Lower lobe of right lung (tissue), 2 donors: Measurements from ENCODE around the gene OR4K2. TPM values are rescaled to one million over a fixed set of nuclear protein-coding genes. Genes with fewer than 3 reads are reported as not detected.

Experiments
- ATAC-seq, 2 donors: fragments of 200-7000 bp; cut with Tn5 transposase; one replicate each; pipeline ENCODE4 v1.9.1; 2020 to 2022; ENCODE audit warnings: mild to moderate bottlenecking in 2 of 2, moderate library complexity in 2 of 2
- DNase-seq: peaks from one replicate; pipeline ENCODE4 v3.0.0-alpha.2; 2020
- H3K27ac ChIP-seq: fragments of 200-600 bp; one replicate; pipeline ENCODE4 v1.8.0; 2022
- H3K27me3 ChIP-seq: fragments of 200-600 bp; one replicate; pipeline ENCODE4 v1.8.0; 2022; ENCODE audit warnings: low read depth
- H3K36me3 ChIP-seq: fragments of 200-600 bp; one replicate; pipeline ENCODE4 v1.8.0; 2022; ENCODE audit warnings: mild to moderate bottlenecking
- H3K4me1 ChIP-seq: fragments of 200-600 bp; one replicate; pipeline ENCODE4 v1.8.0; 2022
- H3K4me3 ChIP-seq: fragments of 200-600 bp; one replicate; pipeline ENCODE4 v1.8.0; 2022; ENCODE audit warnings: mild to moderate bottlenecking
- H3K9me3 ChIP-seq: fragments of 200-600 bp; one replicate; pipeline ENCODE4 v1.8.0; 2022
- intact Hi-C: fragments of 100-400 bp; cut with DNase I; formaldehyde crosslinking; loops from one replicate; pipeline ENCODE4 v1.11.0; 2022
- total RNA-seq: library from RNA; stranded (reverse); fragmentation: NEBNext Ultra II Directional; extraction: Animal tissue kit (Norgen Biotek cat#: 25700); gene quantifications from one replicate; pipeline ENCODE4 v1.2.1, GENCODE V29; 2021
- TF ChIP-seq, protein P1 (sequence below): fragments of 200-600 bp; IDR thresholded peaks from one replicate; pipeline ENCODE4 v1.8.0; 2022; ENCODE audit warnings: antibody characterized with exemption, mild to moderate bottlenecking
- donor health status: DM: no; HTN: yes; CAD: no; lungs with severe emphysema.

Gene OR4K2
- total RNA-seq, 1 donor from 2014 or later = not detected

DNA sequence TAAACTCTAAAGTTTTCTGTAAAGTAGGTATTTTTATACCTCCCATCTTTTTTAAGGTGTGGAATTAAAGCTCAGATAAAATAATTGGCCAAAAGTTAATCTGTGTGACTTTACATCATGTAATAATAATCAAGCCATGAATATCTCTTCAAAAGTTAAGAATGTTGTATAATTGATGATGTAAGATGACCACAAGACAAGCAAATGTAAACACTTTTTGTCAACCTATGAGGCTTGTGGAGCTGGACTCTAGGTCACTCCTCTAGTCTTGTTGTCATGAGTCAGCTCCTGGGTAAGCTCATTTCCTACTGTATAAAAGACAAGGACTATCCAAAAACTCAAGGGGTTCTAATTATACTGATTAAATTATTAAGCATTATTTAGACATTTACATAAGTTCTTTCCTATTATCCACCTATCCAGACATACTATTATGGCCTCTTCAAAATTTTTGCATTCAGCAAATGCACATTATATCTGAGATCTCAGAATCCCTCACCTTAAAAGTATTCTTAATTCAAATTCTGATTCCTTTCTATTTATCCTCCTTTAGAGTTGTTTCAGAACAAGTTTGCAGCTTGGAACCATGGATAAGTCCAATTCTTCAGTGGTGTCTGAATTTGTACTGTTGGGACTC, 45.2 kb downstream of the OR4K2 start, which contains the start of gene OR4K5:
OR4K5 (plus strand) TSS at position 587 of the 637 bp plus-strand sequence; CDS start at position 587, 0 bp downstream.
- H3K4me3 ChIP-seq = no peak within 1 kb of the TSS
- ATAC-seq = peak in 1 of 2 donors; percentile 19
- H3K27me3 ChIP-seq = no peaks in the 10 kb centered on the region
- DNase-seq = no peak
- no peak within 1 kb of the TSS for H3K27ac ChIP-seq
- H3K4me1 ChIP-seq = no peaks in the 10 kb centered on the region
- H3K9me3 ChIP-seq = no peaks in the 10 kb centered on the region
- intact Hi-C loops = no loop called here
- TF ChIP-seq, protein P1, sequence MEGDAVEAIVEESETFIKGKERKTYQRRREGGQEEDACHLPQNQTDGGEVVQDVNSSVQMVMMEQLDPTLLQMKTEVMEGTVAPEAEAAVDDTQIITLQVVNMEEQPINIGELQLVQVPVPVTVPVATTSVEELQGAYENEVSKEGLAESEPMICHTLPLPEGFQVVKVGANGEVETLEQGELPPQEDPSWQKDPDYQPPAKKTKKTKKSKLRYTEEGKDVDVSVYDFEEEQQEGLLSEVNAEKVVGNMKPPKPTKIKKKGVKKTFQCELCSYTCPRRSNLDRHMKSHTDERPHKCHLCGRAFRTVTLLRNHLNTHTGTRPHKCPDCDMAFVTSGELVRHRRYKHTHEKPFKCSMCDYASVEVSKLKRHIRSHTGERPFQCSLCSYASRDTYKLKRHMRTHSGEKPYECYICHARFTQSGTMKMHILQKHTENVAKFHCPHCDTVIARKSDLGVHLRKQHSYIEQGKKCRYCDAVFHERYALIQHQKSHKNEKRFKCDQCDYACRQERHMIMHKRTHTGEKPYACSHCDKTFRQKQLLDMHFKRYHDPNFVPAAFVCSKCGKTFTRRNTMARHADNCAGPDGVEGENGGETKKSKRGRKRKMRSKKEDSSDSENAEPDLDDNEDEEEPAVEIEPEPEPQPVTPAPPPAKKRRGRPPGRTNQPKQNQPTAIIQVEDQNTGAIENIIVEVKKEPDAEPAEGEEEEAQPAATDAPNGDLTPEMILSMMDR = no peak
- no peaks in the 10 kb centered on the region for H3K36me3 ChIP-seq

DNA sequence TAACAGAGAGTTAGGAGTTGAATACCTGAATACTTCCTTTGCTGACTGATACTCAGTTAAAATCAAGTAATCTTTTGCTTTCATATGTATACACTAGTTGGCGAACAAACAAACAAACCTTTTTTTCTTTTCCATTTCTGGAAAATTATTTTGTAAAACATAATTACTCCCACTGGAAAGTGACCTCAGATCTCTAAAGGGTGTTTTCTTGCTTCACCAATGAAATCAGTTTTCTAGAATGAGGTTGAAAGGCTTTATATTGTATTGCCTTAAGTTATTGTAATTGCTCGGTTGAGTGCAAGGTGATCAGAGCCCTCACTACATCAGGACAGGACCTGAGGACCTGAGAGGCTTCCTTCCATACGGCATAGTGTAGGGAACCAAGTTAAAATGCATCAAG, 55.7 kb downstream of the OR4K2 start, which contains the start of gene OR4K1:
OR4K1 (plus strand) TSS at position 301 of the 400 bp plus-strand sequence. CDS start 4,750 bp downstream, outside the sequence.
- no peak for DNase-seq
- H3K27me3 ChIP-seq = no peaks in the 10 kb centered on the region
- H3K27ac ChIP-seq = no peak within 1 kb of the TSS
- ATAC-seq = no peak
- intact Hi-C loops = no loop called here
- TF ChIP-seq, protein P1 = no peak
- H3K9me3 ChIP-seq = no peaks in the 10 kb centered on the region
- no peak within 1 kb of the TSS for H3K4me3 ChIP-seq
- no peaks in the 10 kb centered on the region for H3K4me1 ChIP-seq
- no peaks in the 10 kb centered on the region for H3K36me3 ChIP-seq

Other genes with a start within 250 kb of the OR4K2 start
- gene OR11H2, start 161.3 kb upstream of the OR4K2 start, total RNA-seq = not detected
- gene OR4Q3, start 131.6 kb upstream of the OR4K2 start, total RNA-seq = not detected
- not detected for gene OR4M1, start 101.6 kb upstream of the OR4K2 start, total RNA-seq
- not detected for gene OR4N2, start 71.4 kb upstream of the OR4K2 start, total RNA-seq
- not detected for gene OR4K5, start 45.5 kb downstream of the OR4K2 start, total RNA-seq
- gene OR4K1, start 55.8 kb downstream of the OR4K2 start, total RNA-seq = not detected
- gene OR4K15, start 100.4 kb downstream of the OR4K2 start, total RNA-seq = not detected
- not detected for gene OR4Q2, start 127.0 kb downstream of the OR4K2 start, total RNA-seq
- gene OR4K14, start 144.2 kb downstream of the OR4K2 start, total RNA-seq = not detected
- not detected for gene OR4K13, start 160.9 kb downstream of the OR4K2 start, total RNA-seq
- not detected for gene OR4L1, start 184.9 kb downstream of the OR4K2 start, total RNA-seq
- not detected for gene OR4K17, start 235.6 kb downstream of the OR4K2 start, total RNA-seq